Measurements from ENCODE around the gene SUSD3. TPM values are rescaled to one million over a fixed set of nuclear protein-coding genes. Genes with fewer than 3 reads are reported as not detected.

The SUSD3 gene
- total and polyA plus RNA-seq, 11 donors: 0.29 to 5.2 (median 0.53) TPM; not detected in 3

GRCh38 chr9:93092251-93092991 lies 33.9 kb downstream of the SUSD3 start:
- H3K27ac ChIP-seq: peak overlapping the region; percentile 2 to 98 (median 79)
- DNase-seq: peak in 3 of 5 donors; percentile 3 to 18 (median 16)
- H3K27me3 ChIP-seq: no peaks in the 10 kb centered on the region
- H3K36me3 ChIP-seq: no peaks in the 10 kb centered on the region
- no peak for TF ChIP-seq CTCF (IDR thresholded peaks at IDR 0.05)
- no peak for TF ChIP-seq POLR2A (IDR thresholded peaks at IDR 0.05)
- peaks cover 8 to 39% (median 30%) of the 10 kb centered on the region in 12 donors for H3K4me1 ChIP-seq
- WGBS, 4 donors: 77 to 89% (median 84%) methylated on average over 7 of the region's 7 CpGs
- H3K4me3 ChIP-seq: no peak overlapping the region
- H3K9me3 ChIP-seq: peaks cover 0 to 14% (median 0%) of the 10 kb centered on the region in 12 donors
- intact Hi-C loops (cut with DNase I): loop anchor here in 3 of 10 donors (5.0 to 10.0 kb wide), 3 partner anchors 35 to 472 kb away; partner anchors contain the start of gene SUSD3 (in 1 of the 3)
- no peak for ATAC-seq

- H3K27ac ChIP-seq: peak overlapping the region in 11 of 12 donors; percentile 36 to 98 (median 92)
These were observed 34.8 kb downstream of the SUSD3 start for GRCh38 chr9:93093127-93093876.

DNA sequence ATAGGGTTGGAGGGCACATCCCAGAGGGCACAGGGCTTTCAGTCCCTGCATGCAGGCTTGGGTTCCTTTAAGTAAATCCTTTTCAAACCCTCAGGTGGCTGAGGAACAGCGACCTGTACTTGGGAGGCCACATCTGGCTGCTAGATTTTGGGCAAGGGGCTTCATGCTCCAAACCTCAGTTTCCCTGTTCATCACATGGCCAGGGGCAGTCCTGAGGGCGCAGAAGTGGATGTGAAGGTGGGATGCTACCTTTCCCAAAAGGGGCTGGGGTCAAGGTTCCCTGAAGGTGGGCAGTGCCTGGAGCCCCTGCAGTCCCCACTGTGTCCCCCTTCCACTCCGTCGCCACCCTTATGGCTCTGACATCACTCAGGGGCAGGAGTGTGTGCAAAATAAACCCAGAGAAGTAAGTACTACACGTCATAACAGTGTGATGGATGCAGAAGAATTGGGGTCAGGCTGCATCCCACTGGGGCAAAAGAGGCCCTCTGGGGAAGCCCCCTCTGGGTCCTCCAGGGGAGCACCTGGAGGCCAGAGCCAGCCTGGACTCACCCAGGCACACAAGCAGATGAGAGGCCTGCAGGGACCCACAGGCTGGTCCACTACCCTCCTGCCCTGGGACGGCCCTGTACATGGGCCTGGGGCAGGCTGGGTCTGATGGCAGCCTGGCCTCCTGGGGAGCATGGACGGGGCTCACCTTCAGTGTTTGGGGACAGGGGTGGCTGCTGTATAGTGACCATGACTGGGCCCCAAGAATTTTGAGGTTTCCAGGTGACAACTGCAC lies 35.6 kb downstream of the SUSD3 start:
- no peaks in the 10 kb centered on the region for H3K36me3 ChIP-seq
- no peak for TF ChIP-seq CTCF (IDR thresholded peaks at IDR 0.05)
- no peak for TF ChIP-seq POLR2A (IDR thresholded peaks at IDR 0.05)
- peaks cover 13 to 55% (median 47%) of the 10 kb centered on the region in 12 donors for H3K4me1 ChIP-seq
- H3K4me3 ChIP-seq: no peak overlapping the region
- no peak for ATAC-seq
- DNase-seq: peak in 2 of 5 donors; percentile 43 to 48
- WGBS, 4 donors: 63 to 78% (median 73%) methylated on average over 5 to 7 of the region's 7 CpGs
- H3K27ac ChIP-seq: peak overlapping the region; percentile 80 to 98 (median 96)
- peaks cover 0 to 14% (median 0%) of the 10 kb centered on the region in 12 donors for H3K9me3 ChIP-seq
- intact Hi-C loops (cut with DNase I): loop anchor here in 3 of 10 donors (5.0 to 10.0 kb wide), 3 partner anchors 37 to 471 kb away; partner anchors contain the start of gene SUSD3 (in 1 of the 3)
- no peaks in the 10 kb centered on the region for H3K27me3 ChIP-seq

More at GRCh38 chr9:93093127-93093876, 34.8 kb downstream of the SUSD3 start:
- WGBS, 4 donors: 24 to 42% (median 38%) methylated on average over 10 to 11 of the region's 11 CpGs
- Histone ChIP-seq H3K36me3 (no peaks in the 10 kb centered on the region), H3K4me3 (no peak overlapping the region), H3K9me3 (peaks cover 0 to 14% (median 0%) of the 10 kb centered on the region in 12 donors), H3K4me1 (peaks cover 12 to 48% (median 39%) of the 10 kb centered on the region in 12 donors), H3K27me3 (no peaks in the 10 kb centered on the region)
- DNase-seq (peak in 3 of 5 donors; percentile 7 to 35 (median 25)), ATAC-seq (no peak)
- TF ChIP-seq POLR2A (IDR thresholded peaks at IDR 0.05): no peak
- TF ChIP-seq CTCF (IDR thresholded peaks at IDR 0.05): no peak
- intact Hi-C loops (cut with DNase I): loop anchor here in 3 of 10 donors (5.0 to 10.0 kb wide), 3 partner anchors 36 to 471 kb away; partner anchors contain the start of gene SUSD3 (in 1 of the 3)
